Hepatocyte (in vitro differentiated cells): Measurements from ENCODE around the gene TJP2. TPM values are rescaled to one million over a fixed set of nuclear protein-coding genes. Genes with fewer than 3 reads are reported as not detected.

Source experiments
- DNase-seq: peaks from one replicate; pipeline ENCODE4 v3.0.0-alpha.2; 2016; ENCODE audit warnings: low spot score
- H2AFZ ChIP-seq: fragments of 200-600 bp; sonication (generic); 2 replicates; pipeline ENCODE4 v1.6.0; 2016; ENCODE audit warnings: antibody characterized with exemption, mild to moderate bottlenecking
- H3K27ac ChIP-seq: fragments of 200-600 bp; sonication (generic); 2 replicates; pipeline ENCODE4 v1.5.1; 2016; ENCODE audit warnings: mild to moderate bottlenecking
- H3K27me3 ChIP-seq: fragments of 200-600 bp; sonication (generic); 2 replicates; pipeline ENCODE4 v1.6.1; 2016
- H3K36me3 ChIP-seq: fragments of 200-600 bp; sonication (generic); replicated peaks from 2 replicates; pipeline ENCODE4 v1.5.1; 2016; ENCODE audit warnings: low read depth; ENCODE audit not compliant: insufficient read depth
- H3K4me1 ChIP-seq: fragments of 200-600 bp; sonication (generic); 2 replicates; pipeline ENCODE4 v1.5.1; 2016; ENCODE audit warnings: mild to moderate bottlenecking, moderate library complexity; ENCODE audit not compliant: insufficient read depth
- H3K4me2 ChIP-seq: fragments of 200-600 bp; sonication (generic); 2 replicates; pipeline ENCODE4 v1.6.0; 2016
- H3K4me3 ChIP-seq: fragments of 200-600 bp; sonication (generic); 2 replicates; pipeline ENCODE4 v1.5.1; 2016; ENCODE audit warnings: mild to moderate bottlenecking
- H3K79me2 ChIP-seq: fragments of 200-600 bp; sonication (generic); 2 replicates; pipeline ENCODE4 v1.6.0; 2017; ENCODE audit warnings: mild to moderate bottlenecking
- H3K9me2 ChIP-seq: fragments of 200-600 bp; sonication (generic); replicated peaks from 2 replicates; pipeline ENCODE4 v1.6.0; 2017; ENCODE audit warnings: mild to moderate bottlenecking; ENCODE audit not compliant: insufficient read depth
- H3K9me3 ChIP-seq: fragments of 200-600 bp; sonication (generic); 2 replicates; pipeline ENCODE4 v1.5.1; 2016; ENCODE audit warnings: low read depth, mild to moderate bottlenecking
- H4K20me1 ChIP-seq: fragments of 200-600 bp; sonication (generic); 2 replicates; pipeline ENCODE4 v1.6.0; 2016; ENCODE audit warnings: mild to moderate bottlenecking; ENCODE audit not compliant: insufficient read depth, poor library complexity, severe bottlenecking
- CTCF ChIP-seq: fragments of 200-600 bp; sonication (generic); IDR thresholded peaks from 2 replicates; pipeline ENCODE4 v1.5.1; 2016; ENCODE audit warnings: antibody characterized with exemption, mild to moderate bottlenecking; ENCODE audit not compliant: poor library complexity
- EZH2 ChIP-seq: fragments of 200-600 bp; sonication (generic); IDR thresholded peaks from 2 replicates; pipeline ENCODE4 v1.6.1; 2016; ENCODE audit warnings: antibody characterized with exemption, mild to moderate bottlenecking, borderline replicate concordance
- EZH2phosphoT487 ChIP-seq: fragments of 200-600 bp; sonication (generic); IDR thresholded peaks from one replicate; pipeline ENCODE4 v1.6.1; 2018; ENCODE audit warnings: antibody characterized with exemption, mild to moderate bottlenecking, low read depth, moderate library complexity; ENCODE audit not compliant: unreplicated experiment, severe bottlenecking
- WGBS: methylation state at CpG from one replicate; pipeline ENCODE4 v1.1.6; 2016; ENCODE audit warnings: low lambda C conversion rate; ENCODE audit errors: missing lambda C conversion rate; 5-methylcytosine and 5-hydroxymethylcytosine counted together
- polyA plus RNA-seq: library from polyadenylated mRNA; unstranded; fragments of >200 nt; fragmentation: Nextera tagmentation; extraction: Ambion mirVana; gene quantifications from 2 replicates; pipeline ENCODE4 v1.2.1, GENCODE V29; 2016
- total RNA-seq: library from RNA; depleted of rRNA; stranded (reverse); fragments of >200 nt; gene quantifications from 2 replicates; pipeline ENCODE4 v1.2.3, GENCODE V29; 2014

Gene TJP2
- total and polyA plus RNA-seq, 2 experiments from 2014 or later = 67.2 to 131 TPM

GRCh38 chr9:69137311-69137710 is 36.8 kb upstream of the TJP2 start:
- no peaks in the 10 kb centered on the region for H3K27me3 ChIP-seq
- peaks cover 20% of the 10 kb centered on the region for H4K20me1 ChIP-seq
- no peak overlapping the region for H3K4me2 ChIP-seq
- no peak overlapping the region for H3K4me3 ChIP-seq
- no peak for DNase-seq
- H3K36me3 ChIP-seq = no peaks in the 10 kb centered on the region
- H3K9me3 ChIP-seq = no peaks in the 10 kb centered on the region
- peaks cover 88% of the 10 kb centered on the region for H3K79me2 ChIP-seq
- no peak overlapping the region for H2AFZ ChIP-seq
- no peak for TF ChIP-seq CTCF
- TF ChIP-seq EZH2phosphoT487 = no peak
- no peak for TF ChIP-seq EZH2
- peaks cover 3% of the 10 kb centered on the region for H3K4me1 ChIP-seq
- 95% methylated on average over 8 of the region's 8 CpGs for WGBS
- no peaks in the 10 kb centered on the region for H3K9me2 ChIP-seq
- H3K27ac ChIP-seq = no peak overlapping the region

GRCh38 chr9:69139596-69139995 is 34.5 kb upstream of the TJP2 start:
- 99% methylated on average over 9 of the region's 9 CpGs for WGBS
- H3K4me3 ChIP-seq = no peak overlapping the region
- peaks cover 5% of the 10 kb centered on the region for H3K4me1 ChIP-seq
- no peaks in the 10 kb centered on the region for H3K9me3 ChIP-seq
- H3K36me3 ChIP-seq = no peaks in the 10 kb centered on the region
- H3K4me2 ChIP-seq = no peak overlapping the region
- H4K20me1 ChIP-seq = peaks cover 13% of the 10 kb centered on the region
- no peak for DNase-seq
- H3K79me2 ChIP-seq = peaks cover 90% of the 10 kb centered on the region
- H2AFZ ChIP-seq = no peak overlapping the region
- no peaks in the 10 kb centered on the region for H3K9me2 ChIP-seq
- H3K27me3 ChIP-seq = no peaks in the 10 kb centered on the region
- no peak overlapping the region for H3K27ac ChIP-seq
- TF ChIP-seq EZH2 (no peak), EZH2phosphoT487 (no peak), CTCF (no peak)

GRCh38 chr9:69140123-69140735 is 33.8 kb upstream of the TJP2 start:
- H2AFZ ChIP-seq = no peak overlapping the region
- no peaks in the 10 kb centered on the region for H3K27me3 ChIP-seq
- H3K4me3 ChIP-seq = no peak overlapping the region
- no peak overlapping the region for H3K4me2 ChIP-seq
- no peaks in the 10 kb centered on the region for H3K9me2 ChIP-seq
- no peak for TF ChIP-seq EZH2phosphoT487
- no peak for TF ChIP-seq EZH2
- TF ChIP-seq CTCF = no peak
- no peaks in the 10 kb centered on the region for H3K9me3 ChIP-seq
- peaks cover 5% of the 10 kb centered on the region for H3K4me1 ChIP-seq
- DNase-seq = no peak
- H4K20me1 ChIP-seq = peaks cover 13% of the 10 kb centered on the region
- 96% methylated on average over 5 of the region's 5 CpGs for WGBS
- no peak overlapping the region for H3K27ac ChIP-seq
- H3K79me2 ChIP-seq = peaks cover 89% of the 10 kb centered on the region
- H3K36me3 ChIP-seq = no peaks in the 10 kb centered on the region

GRCh38 chr9:69141851-69142250 is 32.2 kb upstream of the TJP2 start:
- Histone ChIP-seq H3K79me2 (peaks cover 91% of the 10 kb centered on the region), H3K4me2 (no peak overlapping the region), H3K9me3 (no peaks in the 10 kb centered on the region), H3K27me3 (no peaks in the 10 kb centered on the region), H3K27ac (no peak overlapping the region), H4K20me1 (peaks cover 10% of the 10 kb centered on the region), H3K9me2 (no peaks in the 10 kb centered on the region), H2AFZ (no peak overlapping the region), H3K36me3 (no peaks in the 10 kb centered on the region), H3K4me1 (peaks cover 5% of the 10 kb centered on the region), H3K4me3 (no peak overlapping the region)
- DNase-seq = no peak
- 95% methylated on average over 5 of the region's 5 CpGs for WGBS
- TF ChIP-seq EZH2 (no peak), EZH2phosphoT487 (no peak), CTCF (no peak)
